ENCODE measurements around the gene CTSF.

Gene CTSF

GRCh38 chr11:66559142-66559865 lies 9.1 kb downstream of the CTSF start:
- Histone ChIP-seq H3K4me3 (ENCODE audit: low read depth, low read length, poor library complexity, severe bottlenecking) (no peak overlapping the region), H4K20me1 (ENCODE audit: insufficient read depth, low read length) (no peaks in the 10 kb centered on the region), H3K9ac (ENCODE audit: low read length) (no peak overlapping the region), H3K4me1 (ENCODE audit: insufficient read depth, low read length, severe bottlenecking) (no peaks in the 10 kb centered on the region), H3K36me3 (ENCODE audit: insufficient read depth, low read length) (no peaks in the 10 kb centered on the region), H3K9me3 (ENCODE audit: low read length) (no peaks in the 10 kb centered on the region), H3F3A (ENCODE audit: insufficient read depth, low read length) (no peaks in the 10 kb centered on the region), H3K79me2 (ENCODE audit: insufficient read depth, low read length) (no peaks in the 10 kb centered on the region), H3K27ac (ENCODE audit: low read depth, low read length, poor library complexity, severe bottlenecking) (no peak overlapping the region), H3K4me2 (ENCODE audit: low read length) (no peak overlapping the region), H2AFZ (ENCODE audit: low read length) (no peak overlapping the region), H3K27me3 (ENCODE audit: insufficient read depth, low read length) (no peaks in the 10 kb centered on the region; the same call in 1 of the 2 replicates), H3K9me2 (ENCODE audit: low read depth, low read length) (no peaks in the 10 kb centered on the region)
- TF ChIP-seq CTCF (IDR thresholded peaks at IDR 0.05; ENCODE audit: low read length) (no peak), EZH2 (IDR thresholded peaks at IDR 0.05; ENCODE audit: borderline replicate concordance, low read length) (no peak)

GRCh38 chr11:66557733-66558326 lies 10.6 kb downstream of the CTSF start:
- Histone ChIP-seq H3K27me3 (ENCODE audit: insufficient read depth, low read length) (no peaks in the 10 kb centered on the region; the same call in 1 of the 2 replicates), H3K4me1 (ENCODE audit: insufficient read depth, low read length, severe bottlenecking) (no peaks in the 10 kb centered on the region), H3K4me3 (ENCODE audit: low read depth, low read length, poor library complexity, severe bottlenecking) (no peak overlapping the region), H3K9ac (ENCODE audit: low read length) (no peak overlapping the region), H3K4me2 (ENCODE audit: low read length) (no peak overlapping the region), H3K27ac (ENCODE audit: low read depth, low read length, poor library complexity, severe bottlenecking) (no peak overlapping the region), H2AFZ (ENCODE audit: low read length) (no peak overlapping the region), H3K79me2 (ENCODE audit: insufficient read depth, low read length) (no peaks in the 10 kb centered on the region), H3K36me3 (ENCODE audit: insufficient read depth, low read length) (no peaks in the 10 kb centered on the region), H3K9me3 (ENCODE audit: low read length) (no peaks in the 10 kb centered on the region), H4K20me1 (ENCODE audit: insufficient read depth, low read length) (no peaks in the 10 kb centered on the region), H3K9me2 (ENCODE audit: low read depth, low read length) (no peaks in the 10 kb centered on the region), H3F3A (ENCODE audit: insufficient read depth, low read length) (no peaks in the 10 kb centered on the region)
- no peak for TF ChIP-seq EZH2 (IDR thresholded peaks at IDR 0.05; ENCODE audit: borderline replicate concordance, low read length)

- no peaks in the 10 kb centered on the region for H3F3A ChIP-seq (ENCODE audit: insufficient read depth, low read length)
- H3K9ac ChIP-seq (ENCODE audit: low read length), result no peak overlapping the region
- no peak overlapping the region for H2AFZ ChIP-seq (ENCODE audit: low read length)
- H4K20me1 ChIP-seq (ENCODE audit: insufficient read depth, low read length), result no peaks in the 10 kb centered on the region
- no peaks in the 10 kb centered on the region for H3K4me1 ChIP-seq (ENCODE audit: insufficient read depth, low read length, severe bottlenecking)
- no peak overlapping the region for H3K27ac ChIP-seq (ENCODE audit: low read depth, low read length, poor library complexity, severe bottlenecking)
- no peaks in the 10 kb centered on the region for H3K9me2 ChIP-seq (ENCODE audit: low read depth, low read length)
- no peak overlapping the region for H3K4me2 ChIP-seq (ENCODE audit: low read length)
- H3K79me2 ChIP-seq (ENCODE audit: insufficient read depth, low read length), result no peaks in the 10 kb centered on the region
- TF ChIP-seq EZH2 (IDR thresholded peaks at IDR 0.05; ENCODE audit: borderline replicate concordance, low read length) (no peak), CTCF (IDR thresholded peaks at IDR 0.05; ENCODE audit: low read length) (no peak)
- no peaks in the 10 kb centered on the region for H3K36me3 ChIP-seq (ENCODE audit: insufficient read depth, low read length)
- H3K9me3 ChIP-seq (ENCODE audit: low read length), result no peaks in the 10 kb centered on the region
- no peak overlapping the region for H3K4me3 ChIP-seq (ENCODE audit: low read depth, low read length, poor library complexity, severe bottlenecking)
- H3K27me3 ChIP-seq (ENCODE audit: insufficient read depth, low read length), result no peaks in the 10 kb centered on the region; the same call in 1 of the 2 replicates
These were observed 12.3 kb downstream of the CTSF start for GRCh38 chr11:66556086-66556485.
